Small intestine (tissue), 7 donors: ENCODE data around the gene MVB12B. TPM values are rescaled to one million over a fixed set of nuclear protein-coding genes. Genes with fewer than 3 reads are reported as not detected.
A peak's percentile ranks its signal among the peaks of the same experiment; 100 is the strongest.

Experiments used
- DNase-seq, 2 donors: peaks; one replicate each; pipeline versions ENCODE4 v3.0.0 to v3.0.0-alpha.2; 2013
- FAIRE-seq: peaks from 2 replicates; lab custom pipeline; 2012; peaks lifted over from hg19 to GRCh38; lab: Jason Lieb, UNC
- H3K27ac ChIP-seq, 3 donors: one replicate each; pipeline ENCODE4 v1.5.1; 2013; ENCODE audit warnings: low read length in 2 of 3, mild to moderate bottlenecking in 2 of 3, control low read depth in 1 of 3, inconsistent platforms in 1 of 3, low read depth in 1 of 3, moderate library complexity in 1 of 3
- H3K27me3 ChIP-seq, 3 donors: one replicate each; pipeline ENCODE4 v1.6.1; 2013; ENCODE audit warnings: low read length in 3 of 3, inconsistent platforms in 1 of 3; ENCODE audit not compliant: control insufficient read depth in 3 of 3, insufficient read depth in 3 of 3
- H3K36me3 ChIP-seq, 3 donors: one replicate each; pipeline ENCODE4 v1.6.1; 2013; ENCODE audit warnings: low read length in 3 of 3, inconsistent platforms in 1 of 3, low read depth in 1 of 3, mild to moderate bottlenecking in 1 of 3, moderate library complexity in 1 of 3; ENCODE audit not compliant: control insufficient read depth in 3 of 3, insufficient read depth in 2 of 3
- H3K4me1 ChIP-seq, 3 donors: one replicate each; pipeline ENCODE4 v1.6.1; 2013; ENCODE audit warnings: low read length in 2 of 3, inconsistent platforms in 1 of 3, low read depth in 1 of 3, mild to moderate bottlenecking in 1 of 3, moderate library complexity in 1 of 3; ENCODE audit not compliant: control insufficient read depth in 3 of 3, insufficient read depth in 2 of 3
- H3K4me3 ChIP-seq, 3 donors: one replicate each; pipeline ENCODE4 v1.5.1; 2013; ENCODE audit warnings: low read length in 3 of 3, control low read depth in 1 of 3, inconsistent platforms in 1 of 3, low read depth in 1 of 3, mild to moderate bottlenecking in 1 of 3, moderate library complexity in 1 of 3
- H3K9me3 ChIP-seq, 2 donors: one replicate each; pipeline ENCODE4 v1.6.1; 2013; ENCODE audit warnings: low read depth in 1 of 2, low read length in 1 of 2; ENCODE audit not compliant: control insufficient read depth in 2 of 2, insufficient read depth in 1 of 2
- WGBS, 3 donors: extraction: QIAGEN DNeasy Blood & Tissue Kit; methylation state at CpG; one replicate each; pipeline ENCODE4 v1.1.7; 2013; 5-methylcytosine and 5-hydroxymethylcytosine counted together
- polyA plus RNA-seq, 4 donors: library from polyadenylated mRNA; stranded (reverse) in 3 of 4; unstranded in 1 of 4; fragments of 200-250 nt in 3 of 4; fragments of 120-200 nt in 1 of 4; gene quantifications; one replicate each; pipeline versions ENCODE4 v1.2.1 to v1.2.3, GENCODE V29; 2013
- donor health status: healthy with polysubstance abuse.
- donor health status: control.
- donor health status: control.
- donor health status: Bipolar disorder and iron deficiency.
- donor health status: healthy.

Gene MVB12B
- polyA plus RNA-seq, 4 donors: 1.6 to 10.0 (median 4.2) TPM

- no peaks in the 10 kb centered on the region for H3K27me3 ChIP-seq
- H3K9me3 ChIP-seq: no peaks in the 10 kb centered on the region
- H3K4me1 ChIP-seq: peaks cover 0 to 32% (median 0%) of the 10 kb centered on the region in 3 donors
- DNase-seq (no peak), FAIRE-seq (no peak)
- H3K36me3 ChIP-seq: peaks cover 0 to 31% (median 0%) of the 10 kb centered on the region in 3 donors
- H3K27ac ChIP-seq: peak overlapping the region in 1 of 3 donors; percentile 12
- H3K4me3 ChIP-seq: no peak overlapping the region
- 79 to 94% (median 84%) methylated on average over 4 of the region's 4 CpGs for WGBS, 3 donors
These were observed 3.9 kb downstream of the MVB12B start for GRCh38 chr9:126330536-126330935.

- Histone ChIP-seq H3K27me3 (no peaks in the 10 kb centered on the region), H3K27ac (no peak overlapping the region), H3K4me1 (peaks cover 0 to 36% (median 0%) of the 10 kb centered on the region in 3 donors), H3K9me3 (no peaks in the 10 kb centered on the region), H3K36me3 (peaks cover 0 to 31% (median 0%) of the 10 kb centered on the region in 3 donors), H3K4me3 (no peak overlapping the region)
- FAIRE-seq (no peak), DNase-seq (no peak)
- WGBS, 3 donors: 70 to 84% (median 76%) methylated on average over 8 of the region's 8 CpGs
These were observed 5.5 kb downstream of the MVB12B start for GRCh38 chr9:126331964-126332748.

DNA sequence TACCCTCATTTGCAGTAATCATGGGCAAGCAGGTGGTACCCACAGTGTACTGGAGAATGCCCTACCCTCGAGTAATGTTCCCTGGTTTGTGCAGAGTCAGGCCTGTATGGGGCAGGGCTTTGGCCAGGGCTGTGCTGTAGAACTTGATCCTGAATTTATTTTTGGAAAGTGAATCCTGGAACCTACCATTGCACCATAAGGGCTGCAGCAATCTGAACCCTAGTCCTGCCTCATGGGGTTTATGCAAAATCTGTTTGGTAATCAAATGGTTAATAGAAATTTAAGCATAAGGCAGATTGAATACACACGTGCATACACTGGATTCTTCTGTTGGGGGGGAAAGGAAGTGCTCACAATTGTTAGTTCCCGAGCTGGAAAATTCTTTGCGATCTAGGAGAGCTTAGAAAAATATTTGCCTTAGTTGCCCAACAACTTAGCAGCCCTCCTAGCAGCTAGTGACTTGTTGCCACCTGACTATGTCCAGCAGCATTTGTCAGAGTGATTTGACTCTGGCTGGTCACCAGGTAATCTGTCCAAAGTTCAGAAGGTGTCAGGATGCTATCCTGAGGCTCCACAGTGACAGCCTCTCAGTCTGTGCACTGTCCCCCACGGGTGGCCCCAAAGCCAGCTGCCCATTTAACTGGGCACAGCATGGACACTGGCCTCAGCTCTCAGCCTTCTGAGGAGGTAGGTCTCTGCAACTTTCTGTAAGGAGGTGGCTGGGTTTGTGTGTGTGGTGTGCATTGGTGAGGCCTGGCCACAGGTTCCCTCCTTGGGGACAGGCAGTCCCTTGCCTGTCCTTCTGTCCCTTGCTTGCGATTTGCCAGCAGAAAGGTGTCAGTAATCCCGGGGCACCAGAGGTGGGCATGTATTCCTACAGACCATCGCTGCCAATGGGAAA is 8.3 kb downstream of the MVB12B start:
- FAIRE-seq (no peak), DNase-seq (peak; percentile 8 to 67)
- Histone ChIP-seq H3K4me3 (no peak overlapping the region), H3K27ac (peak overlapping the region in 1 of 3 donors; percentile 71), H3K36me3 (peaks cover 0 to 22% (median 0%) of the 10 kb centered on the region in 3 donors), H3K9me3 (no peaks in the 10 kb centered on the region), H3K4me1 (peaks cover 0 to 32% (median 0%) of the 10 kb centered on the region in 3 donors), H3K27me3 (no peaks in the 10 kb centered on the region)
- 52 to 64% (median 57%) methylated on average over 8 of the region's 8 CpGs for WGBS, 3 donors

DNA sequence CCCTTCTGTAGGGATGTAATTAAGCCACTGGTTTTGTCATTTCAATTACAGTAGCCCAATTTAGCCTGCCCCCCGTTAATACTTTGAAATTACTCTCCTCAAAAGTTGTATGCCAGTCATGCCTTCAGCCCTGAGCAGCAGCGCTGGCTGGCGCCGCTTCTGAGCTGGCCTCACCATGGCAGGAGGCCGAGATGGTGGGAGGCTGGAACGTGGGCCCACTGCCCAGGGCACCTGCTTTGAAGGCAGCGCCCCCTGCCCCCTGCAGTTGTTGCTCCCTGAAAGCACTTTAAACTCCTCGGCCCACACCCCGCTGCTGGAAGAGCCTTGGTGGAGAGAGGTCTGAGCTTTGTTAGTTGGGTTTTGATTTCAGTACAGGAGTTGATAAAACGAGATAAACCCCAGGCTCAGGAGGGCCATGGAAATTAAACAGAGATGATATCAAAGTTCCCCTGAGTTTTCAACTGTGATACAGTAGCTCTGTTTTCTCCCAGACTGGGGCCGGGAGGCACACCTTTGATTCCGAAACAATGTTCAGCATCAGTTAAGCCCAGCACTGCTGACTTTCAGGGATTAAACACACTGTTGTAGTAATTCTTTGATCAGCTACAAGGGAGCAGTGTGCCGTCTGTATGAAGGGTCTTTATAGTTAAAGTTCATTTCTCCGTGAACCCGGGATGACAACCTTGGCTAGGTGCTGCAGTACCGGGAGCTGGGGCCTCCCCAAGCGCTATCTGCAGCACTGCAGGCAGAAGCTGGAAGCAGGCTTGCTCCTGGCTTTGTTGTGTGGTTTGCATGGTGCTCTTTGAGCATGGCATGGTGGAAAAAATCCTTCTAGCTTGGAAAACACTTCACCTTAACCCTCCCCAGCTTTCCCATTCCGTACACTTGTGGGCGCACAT is 9.5 kb downstream of the MVB12B start:
- Histone ChIP-seq H3K4me3 (no peak overlapping the region), H3K27me3 (no peaks in the 10 kb centered on the region), H3K36me3 (peaks cover 0 to 29% (median 0%) of the 10 kb centered on the region in 3 donors), H3K4me1 (peaks cover 0 to 32% (median 0%) of the 10 kb centered on the region in 3 donors), H3K9me3 (no peaks in the 10 kb centered on the region), H3K27ac (peak overlapping the region in 1 of 3 donors; percentile 71)
- 83 to 92% (median 85%) methylated on average over 19 of the region's 19 CpGs for WGBS, 3 donors
- DNase-seq: peak in 1 of 2 donors; percentile 18
- no peak for FAIRE-seq

- Histone ChIP-seq H3K4me3 (no peak overlapping the region), H3K27ac (no peak overlapping the region), H3K27me3 (no peaks in the 10 kb centered on the region), H3K9me3 (no peaks in the 10 kb centered on the region), H3K4me1 (peaks cover 0 to 36% (median 0%) of the 10 kb centered on the region in 3 donors), H3K36me3 (peaks cover 0 to 34% (median 0%) of the 10 kb centered on the region in 3 donors)
- FAIRE-seq (no peak), DNase-seq (no peak)
- 83 to 92% (median 84%) methylated on average over 10 of the region's 10 CpGs for WGBS, 3 donors
These were observed 10.2 kb downstream of the MVB12B start for GRCh38 chr9:126336736-126337325.

DNA sequence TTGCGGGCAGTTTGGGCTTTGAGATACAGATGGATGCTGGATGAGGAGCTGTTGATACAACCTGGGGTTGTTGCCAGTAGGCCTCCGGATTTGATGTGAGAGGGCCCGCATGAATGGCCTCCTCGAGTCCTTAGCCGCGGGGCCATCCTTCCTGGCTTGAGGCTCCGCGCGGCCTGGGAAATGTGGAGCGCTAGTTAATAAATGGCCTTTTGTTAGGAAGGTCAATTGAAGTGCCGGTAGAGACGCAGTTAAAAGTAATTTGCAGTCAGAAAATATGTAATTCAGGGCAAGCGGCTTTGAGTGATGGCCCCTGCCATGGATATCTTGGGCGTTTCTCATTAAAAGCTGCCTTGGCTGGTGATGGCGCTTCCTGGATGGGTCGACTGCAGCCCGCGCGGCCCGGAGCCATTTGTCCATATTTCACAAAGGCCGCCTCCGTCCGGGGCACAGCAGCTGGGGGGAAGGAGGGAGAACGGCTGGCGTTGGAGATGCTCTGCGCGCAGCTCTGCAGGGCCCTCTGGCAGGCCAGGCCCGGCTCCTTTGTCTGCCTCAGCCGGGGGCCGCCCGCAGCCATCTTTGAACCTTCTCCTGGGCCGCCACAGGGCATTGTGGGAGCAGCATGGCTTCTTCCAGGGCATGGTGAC is 11.2 kb downstream of the MVB12B start:
- no peaks in the 10 kb centered on the region for H3K27me3 ChIP-seq
- peaks cover 0 to 28% (median 0%) of the 10 kb centered on the region in 3 donors for H3K36me3 ChIP-seq
- H3K4me1 ChIP-seq: peaks cover 0 to 46% (median 0%) of the 10 kb centered on the region in 3 donors
- no peak for FAIRE-seq
- no peaks in the 10 kb centered on the region for H3K9me3 ChIP-seq
- DNase-seq: no peak
- no peak overlapping the region for H3K4me3 ChIP-seq
- 90 to 98% (median 93%) methylated on average over 31 to 32 of the region's 32 CpGs for WGBS, 3 donors
- peak overlapping the region in 1 of 3 donors; percentile 22 for H3K27ac ChIP-seq

DNA sequence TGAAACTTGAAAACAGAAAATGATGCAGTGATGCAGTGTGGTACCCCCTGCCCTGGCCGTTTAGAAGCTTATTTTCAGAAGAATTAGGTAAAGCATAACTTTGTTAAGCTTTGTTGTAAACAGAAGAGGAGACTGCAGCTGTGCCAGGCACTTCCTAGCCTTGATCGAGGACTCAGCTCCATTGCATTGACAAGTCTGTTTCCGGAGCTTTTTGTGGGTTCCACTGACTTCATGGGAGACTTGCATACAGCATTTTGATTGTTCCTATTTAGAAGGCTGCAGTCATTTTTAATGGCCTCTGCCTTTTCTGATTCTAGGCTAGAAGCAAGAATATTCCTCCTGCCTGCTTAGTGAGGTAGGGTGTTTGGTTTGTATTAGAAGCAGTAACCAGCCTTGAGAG is 12.3 kb downstream of the MVB12B start:
- H3K27me3 ChIP-seq: no peaks in the 10 kb centered on the region
- 47 to 68% (median 59%) methylated on average over 3 of the region's 3 CpGs for WGBS, 3 donors
- H3K27ac ChIP-seq: no peak overlapping the region
- H3K36me3 ChIP-seq: peaks cover 0 to 28% (median 0%) of the 10 kb centered on the region in 3 donors
- DNase-seq (no peak), FAIRE-seq (no peak)
- no peak overlapping the region for H3K4me3 ChIP-seq
- H3K9me3 ChIP-seq: no peaks in the 10 kb centered on the region
- peaks cover 0 to 54% (median 0%) of the 10 kb centered on the region in 3 donors for H3K4me1 ChIP-seq
